NCI-H2227 (cell line): ENCODE data around the gene WFIKKN1.

ENCODE experiments used
- DNase-seq: peaks from one replicate; lab custom pipeline; 2025; ENCODE audit not compliant: unreplicated experiment; lab: John Stamatoyannopoulos, UW

WFIKKN1 gene

GRCh38 chr16:630815-631405, at the start of gene WFIKKN1:
Gene WFIKKN1 (plus strand): TSS chr16:630985. CDS start chr16:631254, 269 bp downstream.
- DNase-seq, result peak; percentile 39

- no peak for DNase-seq
These were observed 48.6 kb upstream of the WFIKKN1 start for GRCh38 chr16:582218-582613.

GRCh38 chr16:582614-583331, 48.0 kb upstream of the WFIKKN1 start:
- no peak for DNase-seq

- peak; percentile 51 for DNase-seq
These were observed 47.3 kb upstream of the WFIKKN1 start for GRCh38 chr16:583470-583814.

- peak; percentile 47 for DNase-seq
These were observed 46.8 kb upstream of the WFIKKN1 start for GRCh38 chr16:583815-584591.

GRCh38 chr16:585351-585750, 45.4 kb upstream of the WFIKKN1 start:
- DNase-seq, result peak; percentile 35

- DNase-seq, result no peak
These were observed 44.6 kb upstream of the WFIKKN1 start for GRCh38 chr16:586047-586644.

- no peak for DNase-seq
These were observed 43.9 kb upstream of the WFIKKN1 start for GRCh38 chr16:586645-587590.

GRCh38 chr16:588639-588888, 42.2 kb upstream of the WFIKKN1 start:
- DNase-seq, result peak; percentile 77

- DNase-seq, result peak; percentile 96
These were observed 41.7 kb upstream of the WFIKKN1 start for GRCh38 chr16:588889-589657.

GRCh38 chr16:589658-590187, 41.1 kb upstream of the WFIKKN1 start, which contains the start of gene RAB40C:
Gene RAB40C (plus strand): TSS chr16:590066. CDS start chr16:590292, 226 bp downstream.
- peak; percentile 98 for DNase-seq

- peak; percentile 72 for DNase-seq
These were observed 40.5 kb upstream of the WFIKKN1 start for GRCh38 chr16:590188-590814.

GRCh38 chr16:590815-591200, 40.0 kb upstream of the WFIKKN1 start:
- DNase-seq, result no peak

GRCh38 chr16:591231-591630, 39.6 kb upstream of the WFIKKN1 start:
- no peak for DNase-seq

GRCh38 chr16:591892-592517, 38.8 kb upstream of the WFIKKN1 start:
- no peak for DNase-seq

GRCh38 chr16:592518-593306, 38.1 kb upstream of the WFIKKN1 start:
- no peak for DNase-seq

- no peak for DNase-seq
These were observed 37.4 kb upstream of the WFIKKN1 start for GRCh38 chr16:593406-593805.

- no peak for DNase-seq
These were observed 37.0 kb upstream of the WFIKKN1 start for GRCh38 chr16:593807-594206.
